A549 (cell line): Measurements from ENCODE around the gene CDKN2AIPNL. TPM values are rescaled to one million over a fixed set of nuclear protein-coding genes. Genes with fewer than 3 reads are reported as not detected.

Experiments used
- ATAC-seq, 2 experiments: fragments of 200-7000 bp in 1 of 2; fragments of >200 bp in 1 of 2; cut with Nextera tagmentation in 1 of 2; cut with Tn5 transposase in 1 of 2; 3 replicates each; pipeline versions ENCODE4 v1.8.0 to v1.9.1; 2018 to 2020; ENCODE audit warnings: mild to moderate bottlenecking in 1 of 2, moderate library complexity in 1 of 2
- CTCF ChIA-PET: fragments of 300-600 bp; sonication (Branson Sonifier 250); formaldehyde crosslinking; extraction: SDS; loops from one replicate; lab custom pipeline; 2021; ENCODE audit warnings: antibody characterized with exemption, inconsistent platforms; lab: Yijun Ruan, JAX
- POLR2A ChIA-PET: fragments of 350-600 bp; formaldehyde crosslinking; extraction: SDS; loops from one replicate; lab custom pipeline; 2021; ENCODE audit warnings: antibody characterized with exemption, inconsistent platforms; lab: Yijun Ruan, JAX
- DNase-seq, 2 experiments: peaks; one replicate each; pipeline versions ENCODE4 v3.0.0 to v3.0.0-alpha.2; 2011 to 2016; ENCODE audit warnings: low read depth in 1 of 2, low spot score in 1 of 2
- FAIRE-seq: peaks from 2 replicates; lab custom pipeline; 2011; peaks lifted over from hg19 to GRCh38; lab: Jason Lieb, UNC
- H3K27ac ChIP-seq, 2 experiments: fragments of >200 bp; sonication (Bioruptor Twin); formaldehyde crosslinking; 3 replicates each; pipeline ENCODE4 v1.5.1; 2016 to 2017
- H3K4me1 ChIP-seq: fragments of >200 bp; sonication (Bioruptor Twin); formaldehyde crosslinking; 3 replicates; pipeline ENCODE4 v1.6.1; 2016
- H3K4me2 ChIP-seq: fragments of >200 bp; sonication (Bioruptor Twin); formaldehyde crosslinking; 3 replicates; pipeline ENCODE4 v1.6.1; 2016
- H3K4me3 ChIP-seq: fragments of >200 bp; sonication (Bioruptor Twin); formaldehyde crosslinking; 3 replicates; pipeline ENCODE4 v1.5.1; 2016
- H3K9me3 ChIP-seq: fragments of >200 bp; sonication (Bioruptor Twin); formaldehyde crosslinking; 3 replicates; pipeline ENCODE4 v1.6.1; 2016
- CBX2 ChIP-seq: fragments of 200-600 bp; sonication (generic); IDR thresholded peaks from 2 replicates; pipeline ENCODE4 v1.6.1; 2016; ENCODE audit warnings: low read depth, mild to moderate bottlenecking, borderline replicate concordance
- CHD4 ChIP-seq: fragments of 200-600 bp; sonication (generic); IDR thresholded peaks from 2 replicates; pipeline ENCODE4 v1.6.1; 2016; ENCODE audit warnings: antibody characterized with exemption, mild to moderate bottlenecking, borderline replicate concordance
- E2F6 ChIP-seq: IDR thresholded peaks from 2 replicates; pipeline ENCODE4 v1.6.1; 2012; ENCODE audit warnings: low read depth, borderline replicate concordance
- EHF ChIP-seq: fragments of 250-450 bp; sonication (Bioruptor Pico); IDR thresholded peaks from 2 replicates; pipeline ENCODE4 v1.5.0; 2020; ENCODE audit warnings: mild to moderate bottlenecking
- EHMT2 ChIP-seq: fragments of 200-600 bp; sonication (generic); IDR thresholded peaks from 2 replicates; pipeline ENCODE4 v1.6.1; 2016; ENCODE audit warnings: antibody characterized with exemption, low read depth, mild to moderate bottlenecking, moderate library complexity
- ELK1 ChIP-seq: fragments of 150-350 bp; IDR thresholded peaks from 2 replicates; pipeline ENCODE4 v1.6.1; 2014; ENCODE audit warnings: low read depth, mild to moderate bottlenecking, low read length
- FOSB ChIP-seq: fragments of 250-450 bp; sonication (Bioruptor Pico); IDR thresholded peaks from 2 replicates; pipeline ENCODE4 v1.5.0; 2020; ENCODE audit warnings: mild to moderate bottlenecking, moderate library complexity
- FOSL2 ChIP-seq, 2 experiments: fragments of 450-650 bp in 1 of 2; fragments of >200 bp in 1 of 2; sonication (Bioruptor Twin) in 1 of 2; formaldehyde crosslinking; IDR thresholded peaks; 2 replicates each; pipeline versions ENCODE4 v1.5.0 to v1.6.1; 2016 to 2020; ENCODE audit warnings: mild to moderate bottlenecking in 1 of 2, moderate library complexity in 1 of 2
- HOXA7 ChIP-seq: fragments of 250-450 bp; sonication (Bioruptor Pico); IDR thresholded peaks from 2 replicates; pipeline ENCODE4 v1.5.0; 2020; ENCODE audit warnings: mild to moderate bottlenecking, moderate library complexity
- JUN ChIP-seq, 2 experiments: fragments of >200 bp; sonication (Bioruptor Twin); formaldehyde crosslinking; IDR thresholded peaks; 2 replicates in 1 of 2; 3 replicates in 1 of 2; pipeline ENCODE4 v1.6.1; 2016 to 2017
- MAX ChIP-seq: IDR thresholded peaks from 2 replicates; pipeline ENCODE4 v1.6.1; 2012
- NPAS2 ChIP-seq: fragments of 250-450 bp; sonication (Bioruptor Pico); IDR thresholded peaks from 2 replicates; pipeline ENCODE4 v1.8.0; 2022; ENCODE audit warnings: mild to moderate bottlenecking, moderate library complexity, borderline replicate concordance
- PHF8 ChIP-seq: fragments of 200-600 bp; sonication (generic); IDR thresholded peaks from 2 replicates; pipeline ENCODE4 v1.6.1; 2016; ENCODE audit warnings: low read depth, mild to moderate bottlenecking, antibody characterized with exemption, moderate library complexity, borderline replicate concordance
- POLR2AphosphoS2 ChIP-seq: conservative IDR thresholded peaks from 2 replicates; pipeline ENCODE4 v1.6.1; 2012; ENCODE audit warnings: low read length, improper control_type of control experiment, inconsistent platforms
- RAD21 ChIP-seq, 2 experiments: fragments of >200 bp in 1 of 2; sonication (Bioruptor Twin) in 1 of 2; formaldehyde crosslinking in 1 of 2; IDR thresholded peaks in 1 of 2; conservative IDR thresholded peaks in 1 of 2; 2 replicates in 1 of 2; 3 replicates in 1 of 2; pipeline ENCODE4 v1.6.1; 2012 to 2018; ENCODE audit warnings: inconsistent platforms in 1 of 2
- RARB ChIP-seq: fragments of 250-450 bp; sonication (Bioruptor Pico); IDR thresholded peaks from 2 replicates; pipeline ENCODE4 v1.8.0; 2021; ENCODE audit warnings: mild to moderate bottlenecking, moderate library complexity
- SMC3 ChIP-seq: fragments of >200 bp; sonication (Bioruptor Twin); formaldehyde crosslinking; IDR thresholded peaks from 3 replicates; pipeline ENCODE4 v1.6.1; 2018; ENCODE audit warnings: inconsistent platforms
- ZC3H11A ChIP-seq: fragments of 450-650 bp; IDR thresholded peaks from 2 replicates; pipeline ENCODE4 v1.6.1; 2014; ENCODE audit warnings: antibody characterized with exemption, mild to moderate bottlenecking
- ZFP36 ChIP-seq: fragments of 450-650 bp; IDR thresholded peaks from 2 replicates; pipeline ENCODE4 v1.6.1; 2014; ENCODE audit warnings: borderline replicate concordance; ENCODE audit not compliant: partially characterized antibody
- ZSCAN20 ChIP-seq: fragments of 250-450 bp; sonication (Bioruptor Pico); IDR thresholded peaks from 2 replicates; pipeline ENCODE4 v1.8.0; 2022; ENCODE audit warnings: mild to moderate bottlenecking, moderate library complexity
- WGBS: methylation state at CpG from one replicate; pipeline ENCODE4 v1.1.6; 2017; ENCODE audit errors: missing lambda C conversion rate; 5-methylcytosine and 5-hydroxymethylcytosine counted together
- polyA plus RNA-seq, 4 experiments: library from polyadenylated mRNA; depleted of rRNA in 3 of 4; stranded (reverse); fragments of >200 nt; fragmentation: RNase III in 1 of 4; extraction: RNeasy Plus Mini Kit Qiagen cat#74134 plus additional on column Dnase treatment in 1 of 4; gene quantifications; 2 replicates in 3 of 4; 3 replicates in 1 of 4; pipeline ENCODE4 v1.2.3, GENCODE V29; 2011 to 2017
- TF ChIP-seq, protein P1 (sequence below): IDR thresholded peaks from 2 replicates; pipeline ENCODE4 v1.6.1; 2012
- TF ChIP-seq, protein P2 (sequence below): fragments of 450-650 bp; IDR thresholded peaks from 2 replicates; pipeline ENCODE4 v1.6.1; 2014; ENCODE audit warnings: antibody characterized with exemption

The CDKN2AIPNL gene
- polyA plus RNA-seq, 2 of the 4 experiments (the other 2 are of a cell fraction): 48.0 to 49.9 TPM

GRCh38 chr5:134453016-134453415 lies 41.3 kb upstream of the CDKN2AIPNL start:
- peaks cover 20% of the 10 kb centered on the region for H3K4me1 ChIP-seq
- DNase-seq: no peak
- CTCF ChIA-PET: interaction anchor here (1.2 to 2.0 kb wide), 3 partner anchors 38 to 74 kb away, joined by 3 to 8 read pairs (median 5); partner anchors contain the start of gene CDKN2AIPNL
- POLR2A ChIA-PET: interaction anchor here (2.7 kb wide), 1 partner anchor 13 kb away, joined by 20 read pairs; no protein-coding TSS in a partner anchor
- no peaks in the 10 kb centered on the region for H3K9me3 ChIP-seq
- H3K27ac ChIP-seq: no peak overlapping the region
- ATAC-seq: no peak
- WGBS: 85% methylated on average over 2 of the region's 2 CpGs
- TF ChIP-seq EHMT2: no peak
- TF ChIP-seq PHF8: no peak
- TF ChIP-seq CHD4: no peak
- no peak for TF ChIP-seq FOSB
- TF ChIP-seq ELK1: no peak
- TF ChIP-seq, protein P1, sequence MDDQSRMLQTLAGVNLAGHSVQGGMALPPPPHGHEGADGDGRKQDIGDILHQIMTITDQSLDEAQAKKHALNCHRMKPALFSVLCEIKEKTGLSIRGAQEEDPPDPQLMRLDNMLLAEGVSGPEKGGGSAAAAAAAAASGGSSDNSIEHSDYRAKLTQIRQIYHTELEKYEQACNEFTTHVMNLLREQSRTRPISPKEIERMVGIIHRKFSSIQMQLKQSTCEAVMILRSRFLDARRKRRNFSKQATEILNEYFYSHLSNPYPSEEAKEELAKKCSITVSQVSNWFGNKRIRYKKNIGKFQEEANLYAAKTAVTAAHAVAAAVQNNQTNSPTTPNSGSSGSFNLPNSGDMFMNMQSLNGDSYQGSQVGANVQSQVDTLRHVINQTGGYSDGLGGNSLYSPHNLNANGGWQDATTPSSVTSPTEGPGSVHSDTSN: no peak
- TF ChIP-seq, protein P2, sequence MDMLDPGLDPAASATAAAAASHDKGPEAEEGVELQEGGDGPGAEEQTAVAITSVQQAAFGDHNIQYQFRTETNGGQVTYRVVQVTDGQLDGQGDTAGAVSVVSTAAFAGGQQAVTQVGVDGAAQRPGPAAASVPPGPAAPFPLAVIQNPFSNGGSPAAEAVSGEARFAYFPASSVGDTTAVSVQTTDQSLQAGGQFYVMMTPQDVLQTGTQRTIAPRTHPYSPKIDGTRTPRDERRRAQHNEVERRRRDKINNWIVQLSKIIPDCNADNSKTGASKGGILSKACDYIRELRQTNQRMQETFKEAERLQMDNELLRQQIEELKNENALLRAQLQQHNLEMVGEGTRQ: no peak
- TF ChIP-seq POLR2AphosphoS2: no peak
- TF ChIP-seq JUN (IDR thresholded peaks at IDR 0.05): no peak
- no peak for TF ChIP-seq EHF (CRISPR knock-in tag)
- TF ChIP-seq ZC3H11A: no peak
- no peak for TF ChIP-seq ZSCAN20
- TF ChIP-seq E2F6: no peak
- TF ChIP-seq RAD21 (conservative IDR thresholded peaks at IDR 0.05 in 1 of 2, IDR thresholded peaks at IDR 0.05 in 1 of 2): no peak
- no peak for TF ChIP-seq HOXA7
- TF ChIP-seq NPAS2 (CRISPR knock-in tag): no peak
- TF ChIP-seq ZFP36: no peak
- H3K4me2 ChIP-seq: no peak overlapping the region
- H3K4me3 ChIP-seq: no peak overlapping the region
- no peak for FAIRE-seq

DNA sequence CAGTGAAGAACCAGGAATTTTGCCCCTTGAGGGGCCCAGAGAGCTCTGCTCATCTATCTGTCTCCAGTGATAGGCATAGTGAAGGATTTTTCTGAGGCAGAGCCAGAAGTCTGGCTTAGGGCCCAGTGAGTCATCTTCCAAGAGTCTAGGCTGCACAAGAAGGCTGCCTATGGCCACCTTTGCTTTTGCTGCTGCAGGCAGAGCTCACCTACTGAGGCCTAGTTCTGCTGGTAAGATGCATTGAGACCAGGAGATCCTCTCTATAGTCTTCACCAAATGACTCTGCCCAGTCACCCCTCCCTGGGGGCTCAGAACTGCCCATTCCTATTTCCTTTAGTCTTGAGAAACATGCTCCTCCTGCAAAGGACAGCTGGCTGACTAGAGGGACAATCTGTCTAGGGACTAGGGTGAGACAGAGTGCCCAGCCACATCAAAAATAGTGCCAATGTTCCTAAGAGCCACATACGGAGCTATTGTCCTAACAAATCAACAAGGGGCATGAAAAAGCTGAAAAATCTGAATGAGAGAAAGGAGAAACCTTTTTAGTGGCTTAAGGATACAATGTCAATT lies 40.3 kb upstream of the CDKN2AIPNL start:
- peaks cover 24% of the 10 kb centered on the region for H3K4me1 ChIP-seq
- peak overlapping the region; percentile 60 for H3K4me2 ChIP-seq
- ChIA-PET POLR2A (interaction anchor here (0.5 to 2.7 kb wide), 4 partner anchors 14 to 51 kb away, joined by 3 to 20 read pairs (median 4); no protein-coding TSS in a partner anchor), CTCF (interaction anchor here (0.6 to 2.4 kb wide), 9 partner anchors 14 to 75 kb away, joined by 3 to 12 read pairs (median 4); partner anchors contain the start of gene CDKN2AIPNL)
- peak overlapping the region; percentile 43 to 73; a peak in 5 of 6 replicates for H3K27ac ChIP-seq
- peak; percentile 58 to 90 for DNase-seq
- TF ChIP-seq RARB (no peak), CBX2 (no peak), JUN (IDR thresholded peaks at IDR 0.05) (peak in 1 of 2 experiments; percentile 21; a peak in 1 of 5 replicates), RAD21 (conservative IDR thresholded peaks at IDR 0.05 in 1 of 2, IDR thresholded peaks at IDR 0.05 in 1 of 2) (peak in 1 of 2 experiments; percentile 12; a peak in 1 of 5 replicates), ZFP36 (no peak), MAX (peak; percentile 17; the same call in 1 of the 2 replicates), FOSL2 (IDR thresholded peaks at IDR 0.05) (peak; percentile 41; the same call in 1 of the 2 replicates), FOSL2 (CRISPR knock-in tag; IDR thresholded peaks at IDR 0.05) (peak; percentile 81), EHMT2 (no peak), FOSB (no peak), SMC3 (peak; percentile 21; the same call in 1 of the 3 replicates)
- FAIRE-seq: peak; percentile 13
- H3K4me3 ChIP-seq: no peak overlapping the region
- 4% methylated on average over 1 of the region's 1 CpG for WGBS
- ATAC-seq: peak; percentile 92 to 97
- H3K9me3 ChIP-seq: no peaks in the 10 kb centered on the region
